ES-I3 (cell line): ENCODE measurements around the gene CASK.
"Not testable (repeated sequence)": the region's sequence is repeated elsewhere in the genome, so short reads cannot be mapped to it uniquely, and the experiment has no call there.

Experiments used
- H3K36me3 ChIP-seq: 2 replicates; pipeline ENCODE4 v1.6.1; 2013; ENCODE audit warnings: mild to moderate bottlenecking, low read length, control low read depth, moderate library complexity; ENCODE audit not compliant: insufficient read depth
- H3K4me1 ChIP-seq: 2 replicates; pipeline ENCODE4 v1.6.1; 2013; ENCODE audit warnings: mild to moderate bottlenecking, control low read depth, low read length; ENCODE audit not compliant: insufficient read depth
- H3K9ac ChIP-seq: 2 replicates; pipeline ENCODE4 v1.6.1; 2013; ENCODE audit warnings: low read depth, mild to moderate bottlenecking, low read length, moderate library complexity
- H3K9me3 ChIP-seq: 2 replicates; pipeline ENCODE4 v1.6.1; 2013; ENCODE audit warnings: mild to moderate bottlenecking, low read length, moderate library complexity; ENCODE audit not compliant: control insufficient read depth, insufficient read depth

Gene CASK

GRCh38 chrX:41515376-41515775 lies 408.0 kb downstream of the CASK start:
- Histone ChIP-seq H3K4me1 (peaks cover 16% of the 10 kb centered on the region), H3K9ac (no peak overlapping the region), H3K36me3 (0 out of 2 replicates have a peak, but pooled peaks cover 2% of the 10 kb centered on the region), H3K9me3 (no peaks in the 10 kb centered on the region)

- no peaks in the 10 kb centered on the region for H3K36me3 ChIP-seq
- no peaks in the 10 kb centered on the region for H3K9me3 ChIP-seq
- H3K9ac ChIP-seq: no peak overlapping the region
- H3K4me1 ChIP-seq: peaks cover 16% of the 10 kb centered on the region
Measured at GRCh38 chrX:41514179-41514578, 409.2 kb downstream of the CASK start.

GRCh38 chrX:41512853-41513252 lies 410.5 kb downstream of the CASK start:
- not testable (repeated sequence) for H3K9me3 ChIP-seq, H3K9ac ChIP-seq, H3K36me3 ChIP-seq
- H3K4me1 ChIP-seq: peaks cover 16% of the 10 kb centered on the region

GRCh38 chrX:41512394-41512793 lies 411.0 kb downstream of the CASK start:
- Histone ChIP-seq H3K36me3 (no peaks in the 10 kb centered on the region), H3K9ac (no peak overlapping the region), H3K9me3 (no peaks in the 10 kb centered on the region), H3K4me1 (peaks cover 15% of the 10 kb centered on the region)

GRCh38 chrX:41507919-41508318 lies 415.4 kb downstream of the CASK start:
- no peak overlapping the region for H3K9ac ChIP-seq
- H3K9me3 ChIP-seq: no peaks in the 10 kb centered on the region
- no peaks in the 10 kb centered on the region for H3K36me3 ChIP-seq
- no peaks in the 10 kb centered on the region for H3K4me1 ChIP-seq

GRCh38 chrX:41502004-41502403 lies 421.4 kb downstream of the CASK start:
- Histone ChIP-seq H3K9ac (no peak overlapping the region), H3K36me3 (no peaks in the 10 kb centered on the region), H3K4me1 (no peaks in the 10 kb centered on the region), H3K9me3 (no peaks in the 10 kb centered on the region)

GRCh38 chrX:41499984-41500383 lies 423.4 kb downstream of the CASK start:
- Histone ChIP-seq H3K36me3 (no peaks in the 10 kb centered on the region), H3K9ac (no peak overlapping the region), H3K9me3 (no peaks in the 10 kb centered on the region), H3K4me1 (no peaks in the 10 kb centered on the region)

- no peaks in the 10 kb centered on the region for H3K36me3 ChIP-seq
Measured at GRCh38 chrX:41499195-41499594, 424.2 kb downstream of the CASK start.

GRCh38 chrX:41491267-41492004 lies 431.9 kb downstream of the CASK start:
- H3K36me3 ChIP-seq: no peaks in the 10 kb centered on the region
- H3K4me1 ChIP-seq: peaks cover 3% of the 10 kb centered on the region; the same call in 1 of the 2 replicates
- H3K9me3 ChIP-seq: no peaks in the 10 kb centered on the region; the same call in 1 of the 2 replicates
- H3K9ac ChIP-seq: peak overlapping the region; percentile 40; the same call in 1 of the 2 replicates

More at GRCh38 chrX:41499195-41499594, 424.2 kb downstream of the CASK start:
- Histone ChIP-seq H3K4me1 (no peaks in the 10 kb centered on the region), H3K9ac (no peak overlapping the region), H3K9me3 (no peaks in the 10 kb centered on the region)

- H3K9me3 ChIP-seq: no peaks in the 10 kb centered on the region; the same call in 1 of the 2 replicates
- no peaks in the 10 kb centered on the region for H3K36me3 ChIP-seq
- peaks cover 3% of the 10 kb centered on the region; the same call in 1 of the 2 replicates for H3K4me1 ChIP-seq
- H3K9ac ChIP-seq: no peak overlapping the region
Measured at GRCh38 chrX:41490446-41490845, 432.9 kb downstream of the CASK start.

GRCh38 chrX:41482154-41482850 lies 441.1 kb downstream of the CASK start:
- Histone ChIP-seq H3K36me3 (no peaks in the 10 kb centered on the region), H3K4me1 (peaks cover 16% of the 10 kb centered on the region), H3K9me3 (no peaks in the 10 kb centered on the region; the same call in 1 of the 2 replicates), H3K9ac (no peak overlapping the region)

GRCh38 chrX:41481264-41482109 lies 441.9 kb downstream of the CASK start:
- H3K9ac ChIP-seq: no peak overlapping the region

GRCh38 chrX:41480508-41481260 lies 442.7 kb downstream of the CASK start:
- no peaks in the 10 kb centered on the region for H3K9me3 ChIP-seq
- H3K36me3 ChIP-seq: no peaks in the 10 kb centered on the region
- H3K9ac ChIP-seq: no peak overlapping the region
- H3K4me1 ChIP-seq: peaks cover 20% of the 10 kb centered on the region

More at GRCh38 chrX:41481264-41482109, 441.9 kb downstream of the CASK start:
- H3K4me1 ChIP-seq: peaks cover 16% of the 10 kb centered on the region
- H3K9me3 ChIP-seq: no peaks in the 10 kb centered on the region
- H3K36me3 ChIP-seq: no peaks in the 10 kb centered on the region
